ENCODE results near the gene NSUN2.

Gene NSUN2

GRCh38 chr5:6582507-6583048 is 50.3 kb downstream of the NSUN2 start:
- TF ChIP-seq, protein P1, sequence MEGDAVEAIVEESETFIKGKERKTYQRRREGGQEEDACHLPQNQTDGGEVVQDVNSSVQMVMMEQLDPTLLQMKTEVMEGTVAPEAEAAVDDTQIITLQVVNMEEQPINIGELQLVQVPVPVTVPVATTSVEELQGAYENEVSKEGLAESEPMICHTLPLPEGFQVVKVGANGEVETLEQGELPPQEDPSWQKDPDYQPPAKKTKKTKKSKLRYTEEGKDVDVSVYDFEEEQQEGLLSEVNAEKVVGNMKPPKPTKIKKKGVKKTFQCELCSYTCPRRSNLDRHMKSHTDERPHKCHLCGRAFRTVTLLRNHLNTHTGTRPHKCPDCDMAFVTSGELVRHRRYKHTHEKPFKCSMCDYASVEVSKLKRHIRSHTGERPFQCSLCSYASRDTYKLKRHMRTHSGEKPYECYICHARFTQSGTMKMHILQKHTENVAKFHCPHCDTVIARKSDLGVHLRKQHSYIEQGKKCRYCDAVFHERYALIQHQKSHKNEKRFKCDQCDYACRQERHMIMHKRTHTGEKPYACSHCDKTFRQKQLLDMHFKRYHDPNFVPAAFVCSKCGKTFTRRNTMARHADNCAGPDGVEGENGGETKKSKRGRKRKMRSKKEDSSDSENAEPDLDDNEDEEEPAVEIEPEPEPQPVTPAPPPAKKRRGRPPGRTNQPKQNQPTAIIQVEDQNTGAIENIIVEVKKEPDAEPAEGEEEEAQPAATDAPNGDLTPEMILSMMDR (IDR thresholded peaks at IDR 0.05; ENCODE audit: insufficient read depth, low read depth, low read length, missing control alignments), result no peak
- no peak overlapping the region for H3K4me3 ChIP-seq (ENCODE audit: low read length)
- DNase-seq (ENCODE audit: low read depth), result no peak

DNA sequence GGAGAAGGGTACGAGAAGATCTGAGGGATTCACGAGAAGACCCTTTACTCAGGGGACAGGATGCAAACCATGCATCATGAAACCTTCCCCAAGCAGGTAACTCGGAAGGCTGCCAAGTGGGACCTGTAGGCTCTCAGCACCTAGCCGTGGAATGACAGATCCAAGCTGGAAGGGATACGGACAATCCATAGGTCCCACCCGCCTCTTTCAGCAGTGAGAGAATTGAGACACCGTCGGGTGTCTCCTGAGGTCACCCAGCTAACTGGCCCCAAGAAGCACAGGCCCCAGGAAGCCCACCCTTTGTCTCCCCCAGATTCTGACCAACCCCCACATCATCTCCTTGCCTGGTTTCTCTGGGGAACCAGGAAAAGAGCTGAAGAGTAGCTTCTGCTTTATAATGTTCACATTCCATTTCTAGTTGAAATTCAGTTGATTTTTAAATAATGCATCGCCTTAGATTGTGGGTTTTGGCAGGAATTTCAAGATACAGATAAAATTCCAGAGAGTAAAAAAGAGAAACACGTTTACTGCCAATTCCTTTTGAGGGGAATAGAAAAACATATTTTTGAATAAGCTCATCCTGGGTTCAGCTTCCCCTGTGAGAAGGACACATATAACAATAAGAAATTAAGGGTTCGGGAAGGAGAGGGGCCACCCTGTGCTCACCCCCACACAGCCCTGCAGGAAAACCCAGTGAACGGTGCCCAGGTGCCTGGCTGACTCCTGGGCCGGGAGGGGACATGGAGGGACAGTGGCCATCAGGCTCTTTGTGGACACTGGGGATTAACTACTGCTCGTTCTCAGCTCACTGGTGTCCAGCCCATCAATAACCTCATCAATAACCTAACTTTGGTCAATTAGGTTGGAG is 51.1 kb downstream of the NSUN2 start:
- no peak overlapping the region for H3K4me3 ChIP-seq (ENCODE audit: low read length)
- no peak for DNase-seq (ENCODE audit: low read depth)
- TF ChIP-seq, protein P1 (IDR thresholded peaks at IDR 0.05; ENCODE audit: insufficient read depth, low read depth, low read length, missing control alignments), result no peak

DNA sequence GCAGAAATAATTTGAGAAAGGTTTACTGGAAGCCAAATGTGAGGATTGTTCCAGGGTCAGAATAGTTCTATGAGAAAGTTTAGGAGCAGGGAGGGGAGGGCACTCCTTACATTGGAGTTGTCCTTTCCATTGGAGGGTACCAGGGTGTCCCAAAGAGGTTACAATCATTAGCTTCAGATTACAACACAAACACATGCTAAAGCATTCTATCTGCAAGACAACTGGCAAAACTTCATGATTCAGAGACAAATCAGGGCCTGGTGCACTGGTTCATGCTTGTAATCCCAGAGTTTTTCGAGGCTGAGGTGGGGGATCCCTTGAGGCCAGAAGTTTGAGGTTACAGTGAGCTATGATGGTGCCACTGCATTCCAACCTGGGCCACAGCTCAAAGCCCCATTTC is 51.8 kb downstream of the NSUN2 start:
- TF ChIP-seq, protein P1 (IDR thresholded peaks at IDR 0.05; ENCODE audit: insufficient read depth, low read depth, low read length, missing control alignments), result no peak
- DNase-seq (ENCODE audit: low read depth), result no peak
- H3K4me3 ChIP-seq (ENCODE audit: low read length), result no peak overlapping the region

DNA sequence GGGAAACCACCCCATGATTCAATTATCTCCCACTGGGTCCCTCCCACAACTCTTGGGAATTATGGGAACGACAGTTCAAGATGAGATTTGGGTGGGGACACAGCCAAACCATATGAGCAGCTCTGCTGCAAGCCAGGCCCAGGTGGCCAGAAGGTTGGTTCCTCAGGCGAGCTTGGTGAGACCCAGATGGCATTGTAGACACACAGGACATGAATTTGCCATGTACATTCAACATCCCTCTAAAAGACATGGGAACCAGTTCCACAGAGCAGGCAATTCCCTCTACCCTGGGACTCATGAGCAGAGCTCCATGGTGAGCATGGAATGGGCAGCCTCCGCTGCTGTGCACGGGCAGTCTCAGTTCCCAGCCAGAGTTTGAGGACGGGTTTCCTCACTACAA is 53.3 kb downstream of the NSUN2 start:
- DNase-seq (ENCODE audit: low read depth), result no peak
- no peak overlapping the region for H3K4me3 ChIP-seq (ENCODE audit: low read length)
- TF ChIP-seq, protein P1 (IDR thresholded peaks at IDR 0.05; ENCODE audit: insufficient read depth, low read depth, low read length, missing control alignments), result no peak

DNA sequence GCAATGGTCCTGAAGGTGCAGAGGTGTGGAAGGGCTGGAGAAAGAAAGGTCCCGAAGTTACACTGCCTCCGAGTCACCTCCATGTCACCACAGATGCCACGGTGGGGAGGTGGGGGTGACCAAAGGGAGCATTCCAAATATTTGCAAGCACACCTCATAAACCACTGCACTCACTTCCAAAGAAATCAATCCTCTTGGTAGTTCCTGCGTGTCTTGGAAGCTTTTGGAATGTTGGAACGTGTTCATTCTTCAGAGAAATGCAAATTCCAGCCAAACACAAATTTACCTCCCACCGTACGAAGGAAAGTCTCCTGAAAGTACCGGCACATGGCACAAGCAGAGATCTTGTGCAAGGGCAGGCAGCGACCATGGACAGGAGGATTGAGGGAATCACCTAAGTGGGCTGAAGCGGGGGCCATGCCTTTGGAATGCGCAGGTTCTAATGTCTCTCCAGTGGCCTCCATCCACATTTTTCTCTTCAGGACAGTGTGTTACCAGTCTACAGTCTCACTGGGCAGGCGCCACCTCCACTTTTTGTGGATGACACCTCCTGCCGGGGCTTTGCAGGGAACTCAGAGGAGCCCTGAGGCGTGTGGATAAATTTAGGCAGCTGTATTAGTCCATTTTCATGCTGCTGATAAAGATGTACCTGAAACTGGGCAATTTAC is 54.0 kb downstream of the NSUN2 start:
- TF ChIP-seq, protein P1 (IDR thresholded peaks at IDR 0.05; ENCODE audit: insufficient read depth, low read depth, low read length, missing control alignments), result no peak
- DNase-seq (ENCODE audit: low read depth), result no peak
- H3K4me3 ChIP-seq (ENCODE audit: low read length), result no peak overlapping the region

DNA sequence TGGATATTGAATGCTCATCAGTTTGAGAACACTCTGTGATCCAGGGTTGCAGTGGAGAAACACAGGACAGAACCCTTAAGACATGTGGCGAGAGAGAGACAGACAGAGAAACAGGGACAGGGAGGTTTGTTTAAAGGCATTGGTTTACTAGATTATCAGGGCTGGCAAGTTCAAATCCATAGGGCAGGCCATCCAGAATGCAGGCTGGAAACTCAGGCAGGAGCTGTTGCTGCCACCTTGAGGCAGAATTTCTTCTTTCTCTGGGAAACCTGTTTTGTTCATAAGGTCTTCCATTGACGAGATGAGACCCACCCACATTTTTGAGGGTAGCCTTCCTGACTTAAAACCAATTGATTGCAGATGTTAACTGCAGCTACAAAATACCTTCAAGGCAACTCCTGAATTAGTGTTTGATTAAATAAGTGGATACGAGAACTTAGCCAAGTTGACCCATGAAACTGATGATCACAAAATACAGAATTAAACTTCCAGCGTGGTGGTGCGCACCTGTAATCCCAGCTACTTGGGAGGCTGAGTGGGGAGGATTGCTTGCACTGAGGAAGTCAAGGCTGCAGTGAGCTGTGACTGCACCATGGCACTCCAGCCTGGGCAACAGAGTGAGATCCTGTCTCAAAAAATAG is 55.9 kb downstream of the NSUN2 start:
- TF ChIP-seq, protein P1 (IDR thresholded peaks at IDR 0.05; ENCODE audit: insufficient read depth, low read depth, low read length, missing control alignments), result peak; percentile 69
- DNase-seq (ENCODE audit: low read depth), result peak; percentile 67
- H3K4me3 ChIP-seq (ENCODE audit: low read length), result no peak overlapping the region

All from epithelial cell of esophagus (primary cell).